Mesodermal cell (in vitro differentiated cells): ENCODE data around the gene SCG5.
A peak's percentile ranks its signal among the peaks of the same experiment; 100 is the strongest.

Experiments
- H3K27ac ChIP-seq: 2 replicates; pipeline ENCODE4 v1.7.0; 2013; ENCODE audit warnings: mild to moderate bottlenecking, low read depth, low read length, moderate library complexity; ENCODE audit not compliant: severe bottlenecking
- H3K36me3 ChIP-seq: 2 replicates; pipeline ENCODE4 v1.7.1; 2013; ENCODE audit warnings: mild to moderate bottlenecking, low read length, moderate library complexity; ENCODE audit not compliant: control insufficient read depth, insufficient read depth
- H3K4me1 ChIP-seq: one replicate; pipeline ENCODE4 v1.7.1; 2013; ENCODE audit warnings: mild to moderate bottlenecking, low read length; ENCODE audit not compliant: insufficient read depth, control insufficient read depth, poor library complexity, severe bottlenecking
- H3K4me3 ChIP-seq: 2 replicates; pipeline ENCODE4 v1.7.0; 2013; ENCODE audit warnings: low read length, control low read depth, mild to moderate bottlenecking; ENCODE audit not compliant: insufficient read depth, poor library complexity, severe bottlenecking; ENCODE audit errors: extremely low read depth
- H3K9me3 ChIP-seq: 2 replicates; pipeline ENCODE4 v1.7.1; 2013; ENCODE audit warnings: mild to moderate bottlenecking, low read length, moderate library complexity; ENCODE audit not compliant: control insufficient read depth
- WGBS, 2 experiments: methylation state at CpG; one replicate each; pipeline ENCODE4 v1.1.5; 2013; ENCODE audit warnings: missing lambda C conversion rate in 2 of 2; ENCODE audit not compliant: insufficient coverage in 2 of 2; 5-methylcytosine and 5-hydroxymethylcytosine counted together

SCG5 gene

GRCh38 chr15:32642667-32643435 lies 1.3 kb downstream of the SCG5 start:
- no peak overlapping the region for H3K4me3 ChIP-seq
- H3K36me3 ChIP-seq: peaks cover 12% of the 10 kb centered on the region
- peaks cover 7% of the 10 kb centered on the region for H3K4me1 ChIP-seq
- WGBS, 2 experiments: 45 to 59% methylated on average over 2 to 5 of the region's 5 CpGs
- H3K9me3 ChIP-seq: no peaks in the 10 kb centered on the region
- peak overlapping the region; percentile 24 for H3K27ac ChIP-seq

- Histone ChIP-seq H3K4me1 (peaks cover 7% of the 10 kb centered on the region), H3K4me3 (no peak overlapping the region), H3K27ac (no peak overlapping the region), H3K36me3 (peaks cover 11% of the 10 kb centered on the region), H3K9me3 (no peaks in the 10 kb centered on the region)
- WGBS, 2 experiments: no CpG with 5 or more reads among the region's 1 CpG
Measured at GRCh38 chr15:32643907-32644445, 2.5 kb downstream of the SCG5 start.

- Histone ChIP-seq H3K4me1 (peaks cover 7% of the 10 kb centered on the region), H3K36me3 (peaks cover 6% of the 10 kb centered on the region), H3K4me3 (no peak overlapping the region), H3K27ac (no peak overlapping the region), H3K9me3 (no peaks in the 10 kb centered on the region)
- 50 to 83% methylated on average over 1 to 3 of the region's 5 CpGs for whole genome bisulfite sequencing, 2 experiments
Measured at GRCh38 chr15:32646291-32646690, 4.8 kb downstream of the SCG5 start.

GRCh38 chr15:32649342-32649741 lies 7.8 kb downstream of the SCG5 start:
- 50 to 70% methylated on average over 1 to 3 of the region's 5 CpGs for WGBS, 2 experiments
- no peaks in the 10 kb centered on the region for H3K9me3 ChIP-seq
- no peak overlapping the region for H3K4me3 ChIP-seq
- H3K27ac ChIP-seq: no peak overlapping the region
- peaks cover 11% of the 10 kb centered on the region for H3K36me3 ChIP-seq
- no peaks in the 10 kb centered on the region for H3K4me1 ChIP-seq

- Histone ChIP-seq H3K27ac (no peak overlapping the region), H3K9me3 (no peaks in the 10 kb centered on the region), H3K36me3 (peaks cover 20% of the 10 kb centered on the region), H3K4me3 (no peak overlapping the region), H3K4me1 (peaks cover 5% of the 10 kb centered on the region)
- WGBS, 2 experiments: 42 to 47% methylated on average over 5 to 6 of the region's 6 CpGs
Measured at GRCh38 chr15:32651229-32651837, 9.8 kb downstream of the SCG5 start.

GRCh38 chr15:32652178-32652577 lies 10.7 kb downstream of the SCG5 start:
- H3K9me3 ChIP-seq: no peaks in the 10 kb centered on the region
- 66 to 73% methylated on average over 3 of the region's 3 CpGs for WGBS, 2 experiments
- H3K36me3 ChIP-seq: peaks cover 20% of the 10 kb centered on the region
- H3K4me1 ChIP-seq: peaks cover 5% of the 10 kb centered on the region
- no peak overlapping the region for H3K4me3 ChIP-seq
- no peak overlapping the region for H3K27ac ChIP-seq

GRCh38 chr15:32656091-32656490 lies 14.6 kb downstream of the SCG5 start:
- no peak overlapping the region for H3K4me3 ChIP-seq
- peaks cover 14% of the 10 kb centered on the region for H3K4me1 ChIP-seq
- no peak overlapping the region for H3K27ac ChIP-seq
- 86 to 100% methylated on average over 1 to 2 of the region's 4 CpGs for WGBS, 2 experiments
- no peaks in the 10 kb centered on the region for H3K9me3 ChIP-seq
- peaks cover 14% of the 10 kb centered on the region for H3K36me3 ChIP-seq

- WGBS, 2 experiments: 96 to 100% methylated on average over 5 to 7 of the region's 9 CpGs
- no peaks in the 10 kb centered on the region for H3K9me3 ChIP-seq
- no peak overlapping the region for H3K4me3 ChIP-seq
- no peak overlapping the region for H3K27ac ChIP-seq
- peaks cover 14% of the 10 kb centered on the region for H3K36me3 ChIP-seq
- H3K4me1 ChIP-seq: peaks cover 14% of the 10 kb centered on the region
Measured at GRCh38 chr15:32656496-32656895, 15.0 kb downstream of the SCG5 start.

GRCh38 chr15:32657198-32657883 lies 15.8 kb downstream of the SCG5 start:
- Histone ChIP-seq H3K36me3 (peaks cover 14% of the 10 kb centered on the region), H3K4me1 (peaks cover 14% of the 10 kb centered on the region), H3K27ac (no peak overlapping the region), H3K9me3 (no peaks in the 10 kb centered on the region), H3K4me3 (no peak overlapping the region)
- WGBS, 2 experiments: 95% methylated on average over 3 of the region's 5 CpGs; no CpG with 5 or more reads in 1 of the 2 experiments

GRCh38 chr15:32657941-32658340 lies 16.4 kb downstream of the SCG5 start:
- no CpG with 5 or more reads among the region's 2 CpGs for WGBS, 2 experiments
- Histone ChIP-seq H3K4me1 (peaks cover 14% of the 10 kb centered on the region), H3K36me3 (peaks cover 14% of the 10 kb centered on the region), H3K4me3 (no peak overlapping the region), H3K9me3 (no peaks in the 10 kb centered on the region), H3K27ac (no peak overlapping the region)
